HEK293 (cell line): Measurements from ENCODE around the gene DCUN1D3.

Source experiments
- MEIS1 ChIP-seq: sonication (generic); formaldehyde crosslinking; IDR thresholded peaks from 2 replicates; pipeline ENCODE4 v1.8.1; 2022; ENCODE audit warnings: missing genetic modification reagents, mild to moderate bottlenecking, borderline replicate concordance
- REPIN1 ChIP-seq: fragments of 450-650 bp; formaldehyde crosslinking; IDR thresholded peaks from 2 replicates; pipeline ENCODE4 v1.5.1; 2017; ENCODE audit warnings: missing biosample characterization, missing genetic modification characterization, low read depth
- YY1 ChIP-seq: fragments of 450-650 bp; formaldehyde crosslinking; IDR thresholded peaks from 2 replicates; pipeline ENCODE4 v1.5.1; 2018; ENCODE audit warnings: missing biosample characterization, missing genetic modification characterization
- YY2 ChIP-seq: fragments of 450-650 bp; formaldehyde crosslinking; IDR thresholded peaks from 2 replicates; pipeline ENCODE4 v1.5.1; 2016; ENCODE audit warnings: missing biosample characterization, missing genetic modification characterization
- ZFP3 ChIP-seq: fragments of 450-650 bp; formaldehyde crosslinking; IDR thresholded peaks from 2 replicates; pipeline ENCODE4 v1.5.1; 2016; ENCODE audit warnings: low read depth, missing biosample characterization, missing genetic modification characterization
- ZNF174 ChIP-seq: fragments of 450-650 bp; formaldehyde crosslinking; IDR thresholded peaks from 2 replicates; pipeline ENCODE4 v1.5.0; 2017; ENCODE audit warnings: missing biosample characterization, mild to moderate bottlenecking, missing genetic modification characterization
- ZNF239 ChIP-seq: fragments of 450-650 bp; formaldehyde crosslinking; IDR thresholded peaks from 2 replicates; pipeline ENCODE4 v1.5.1; 2016; ENCODE audit warnings: missing biosample characterization, missing genetic modification characterization
- ZNF292 ChIP-seq: fragments of 450-650 bp; formaldehyde crosslinking; IDR thresholded peaks from 2 replicates; pipeline ENCODE4 v1.5.1; 2016; ENCODE audit warnings: low read depth, missing biosample characterization, missing genetic modification characterization, borderline replicate concordance
- ZNF350 ChIP-seq: fragments of 450-650 bp; formaldehyde crosslinking; IDR thresholded peaks from 2 replicates; pipeline ENCODE4 v1.5.0; 2017; ENCODE audit warnings: missing biosample characterization, mild to moderate bottlenecking, missing genetic modification characterization
- ZNF426 ChIP-seq: fragments of 450-650 bp; formaldehyde crosslinking; IDR thresholded peaks from 2 replicates; pipeline ENCODE4 v1.5.1; 2017; ENCODE audit warnings: missing biosample characterization, missing genetic modification characterization, mild to moderate bottlenecking, inconsistent platforms, moderate library complexity
- ZNF48 ChIP-seq: fragments of 450-650 bp; formaldehyde crosslinking; IDR thresholded peaks from 2 replicates; pipeline ENCODE4 v1.5.1; 2016; ENCODE audit warnings: missing biosample characterization, missing genetic modification characterization
- TF ChIP-seq, protein P1 (sequence below): fragments of 450-650 bp; formaldehyde crosslinking; IDR thresholded peaks from 2 replicates; pipeline ENCODE4 v1.5.1; 2016; ENCODE audit warnings: missing biosample characterization, missing genetic modification characterization
- TF ChIP-seq, protein P2 (sequence below): sonication (generic); formaldehyde crosslinking; IDR thresholded peaks from 2 replicates; pipeline ENCODE4 v1.8.1; 2022; ENCODE audit warnings: mild to moderate bottlenecking, moderate library complexity, missing genetic modification reagents
- TF ChIP-seq, protein P3 (sequence below): fragments of 450-650 bp; formaldehyde crosslinking; IDR thresholded peaks from 2 replicates; pipeline ENCODE4 v1.5.1; 2017; ENCODE audit warnings: missing biosample characterization, missing genetic modification characterization

DNA sequence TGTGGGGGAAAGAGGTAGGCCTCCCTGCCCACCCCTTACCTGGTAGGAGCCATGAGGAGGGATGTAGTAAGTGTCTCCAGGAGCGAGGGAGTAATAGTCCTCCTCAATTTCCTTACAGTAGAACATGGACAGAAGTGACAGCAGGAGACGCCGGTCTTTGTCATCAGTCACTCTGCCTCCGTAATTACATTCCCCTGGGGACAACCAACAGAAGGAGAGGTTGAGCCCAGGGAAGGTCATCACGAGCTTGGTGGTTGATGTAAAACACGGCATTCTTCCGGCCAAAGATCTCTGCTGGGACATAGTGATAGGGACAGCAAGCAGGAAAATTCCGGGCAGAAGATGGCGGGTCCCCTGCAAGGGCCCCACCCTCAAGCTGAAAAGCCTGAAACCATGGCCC, 48.3 kb upstream of the DCUN1D3 start:
- TF ChIP-seq, protein P1, sequence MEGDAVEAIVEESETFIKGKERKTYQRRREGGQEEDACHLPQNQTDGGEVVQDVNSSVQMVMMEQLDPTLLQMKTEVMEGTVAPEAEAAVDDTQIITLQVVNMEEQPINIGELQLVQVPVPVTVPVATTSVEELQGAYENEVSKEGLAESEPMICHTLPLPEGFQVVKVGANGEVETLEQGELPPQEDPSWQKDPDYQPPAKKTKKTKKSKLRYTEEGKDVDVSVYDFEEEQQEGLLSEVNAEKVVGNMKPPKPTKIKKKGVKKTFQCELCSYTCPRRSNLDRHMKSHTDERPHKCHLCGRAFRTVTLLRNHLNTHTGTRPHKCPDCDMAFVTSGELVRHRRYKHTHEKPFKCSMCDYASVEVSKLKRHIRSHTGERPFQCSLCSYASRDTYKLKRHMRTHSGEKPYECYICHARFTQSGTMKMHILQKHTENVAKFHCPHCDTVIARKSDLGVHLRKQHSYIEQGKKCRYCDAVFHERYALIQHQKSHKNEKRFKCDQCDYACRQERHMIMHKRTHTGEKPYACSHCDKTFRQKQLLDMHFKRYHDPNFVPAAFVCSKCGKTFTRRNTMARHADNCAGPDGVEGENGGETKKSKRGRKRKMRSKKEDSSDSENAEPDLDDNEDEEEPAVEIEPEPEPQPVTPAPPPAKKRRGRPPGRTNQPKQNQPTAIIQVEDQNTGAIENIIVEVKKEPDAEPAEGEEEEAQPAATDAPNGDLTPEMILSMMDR (tag by site-specific recombination): no peak
- TF ChIP-seq ZNF350 (tag by site-specific recombination) (no peak), MEIS1 (CRISPR knock-in tag) (no peak), ZNF48 (tag by site-specific recombination) (no peak), ZNF426 (tag by site-specific recombination) (no peak), ZNF292 (tag by site-specific recombination) (no peak), YY2 (tag by site-specific recombination) (no peak), REPIN1 (no peak), ZNF174 (no peak), YY1 (no peak), ZNF239 (tag by site-specific recombination) (no peak), ZFP3 (tag by site-specific recombination) (no peak)
- TF ChIP-seq, protein P2, sequence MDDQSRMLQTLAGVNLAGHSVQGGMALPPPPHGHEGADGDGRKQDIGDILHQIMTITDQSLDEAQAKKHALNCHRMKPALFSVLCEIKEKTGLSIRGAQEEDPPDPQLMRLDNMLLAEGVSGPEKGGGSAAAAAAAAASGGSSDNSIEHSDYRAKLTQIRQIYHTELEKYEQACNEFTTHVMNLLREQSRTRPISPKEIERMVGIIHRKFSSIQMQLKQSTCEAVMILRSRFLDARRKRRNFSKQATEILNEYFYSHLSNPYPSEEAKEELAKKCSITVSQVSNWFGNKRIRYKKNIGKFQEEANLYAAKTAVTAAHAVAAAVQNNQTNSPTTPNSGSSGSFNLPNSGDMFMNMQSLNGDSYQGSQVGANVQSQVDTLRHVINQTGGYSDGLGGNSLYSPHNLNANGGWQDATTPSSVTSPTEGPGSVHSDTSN (CRISPR knock-in tag): no peak
- TF ChIP-seq, protein P3, sequence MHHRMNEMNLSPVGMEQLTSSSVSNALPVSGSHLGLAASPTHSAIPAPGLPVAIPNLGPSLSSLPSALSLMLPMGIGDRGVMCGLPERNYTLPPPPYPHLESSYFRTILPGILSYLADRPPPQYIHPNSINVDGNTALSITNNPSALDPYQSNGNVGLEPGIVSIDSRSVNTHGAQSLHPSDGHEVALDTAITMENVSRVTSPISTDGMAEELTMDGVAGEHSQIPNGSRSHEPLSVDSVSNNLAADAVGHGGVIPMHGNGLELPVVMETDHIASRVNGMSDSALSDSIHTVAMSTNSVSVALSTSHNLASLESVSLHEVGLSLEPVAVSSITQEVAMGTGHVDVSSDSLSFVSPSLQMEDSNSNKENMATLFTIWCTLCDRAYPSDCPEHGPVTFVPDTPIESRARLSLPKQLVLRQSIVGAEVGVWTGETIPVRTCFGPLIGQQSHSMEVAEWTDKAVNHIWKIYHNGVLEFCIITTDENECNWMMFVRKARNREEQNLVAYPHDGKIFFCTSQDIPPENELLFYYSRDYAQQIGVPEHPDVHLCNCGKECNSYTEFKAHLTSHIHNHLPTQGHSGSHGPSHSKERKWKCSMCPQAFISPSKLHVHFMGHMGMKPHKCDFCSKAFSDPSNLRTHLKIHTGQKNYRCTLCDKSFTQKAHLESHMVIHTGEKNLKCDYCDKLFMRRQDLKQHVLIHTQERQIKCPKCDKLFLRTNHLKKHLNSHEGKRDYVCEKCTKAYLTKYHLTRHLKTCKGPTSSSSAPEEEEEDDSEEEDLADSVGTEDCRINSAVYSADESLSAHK: no peak
